Tibial nerve (tissue), 4 donors: Measurements from ENCODE around the gene ZNF79. TPM values are rescaled to one million over a fixed set of nuclear protein-coding genes. Genes with fewer than 3 reads are reported as not detected.

ENCODE experiments used
- DNase-seq, 2 donors: peaks; one replicate each; pipeline ENCODE4 v3.0.0-alpha.2; 2019; ENCODE audit warnings: low spot score in 2 of 2
- H3K27ac ChIP-seq, 4 donors: fragments of 200-600 bp; sonication (generic) in 3 of 4; one replicate each; pipeline ENCODE4 v1.5.1; 2017 to 2019; ENCODE audit warnings: mild to moderate bottlenecking in 1 of 4
- H3K27me3 ChIP-seq, 2 donors: fragments of 200-600 bp; sonication (generic) in 1 of 2; one replicate each; pipeline versions ENCODE4 v1.5.1 to v1.6.0; 2017 to 2019
- H3K36me3 ChIP-seq, 3 donors: fragments of 200-600 bp; sonication (generic); one replicate each; pipeline ENCODE4 v1.5.1; 2018 to 2019
- H3K4me1 ChIP-seq, 4 donors: fragments of 200-600 bp; sonication (generic) in 3 of 4; one replicate each; pipeline ENCODE4 v1.5.1; 2017 to 2019
- H3K4me3 ChIP-seq, 4 donors: fragments of 200-600 bp; sonication (generic) in 3 of 4; one replicate each; pipeline ENCODE4 v1.5.1; 2017 to 2019; ENCODE audit warnings: mild to moderate bottlenecking in 1 of 4, moderate library complexity in 1 of 4
- H3K9me3 ChIP-seq, 4 donors: fragments of 200-600 bp; sonication (generic) in 3 of 4; one replicate each; pipeline ENCODE4 v1.5.1; 2017 to 2019
- EP300 ChIP-seq, 2 donors: sonication (generic); formaldehyde crosslinking; IDR thresholded peaks; one replicate each; pipeline ENCODE4 v1.6.1; 2017; ENCODE audit warnings: antibody characterized with exemption in 2 of 2, mild to moderate bottlenecking in 1 of 2
- POLR2A ChIP-seq, 2 donors: fragments of 450-650 bp; IDR thresholded peaks; one replicate each; pipeline ENCODE4 v1.6.1; 2017; ENCODE audit warnings: antibody characterized with exemption in 2 of 2, mild to moderate bottlenecking in 2 of 2, moderate library complexity in 2 of 2
- WGBS, 2 donors: methylation state at CpG; one replicate each; pipeline ENCODE4 v1.1.5; 2018; 5-methylcytosine and 5-hydroxymethylcytosine counted together
- small RNA-seq: library from RNA; depleted of rRNA; stranded (forward); fragments of <200 nt; gene quantifications from one replicate; pipeline ENCODE3, GENCODE V24; 2016
- total RNA-seq, 4 donors: library from RNA; depleted of rRNA; stranded (reverse); fragments of >200 nt; gene quantifications; one replicate each; pipeline ENCODE4 v1.1.0, GENCODE V29; 2016
- TF ChIP-seq, protein P1 (sequence below), 5 experiments: fragments of 200-600 bp in 3 of 5; fragments of 450-650 bp in 2 of 5; sonication (generic) in 3 of 5; IDR thresholded peaks; one replicate each; pipeline ENCODE4 v1.5.1; 2016 to 2019; ENCODE audit warnings: antibody characterized with exemption in 5 of 5, mild to moderate bottlenecking in 3 of 5, moderate library complexity in 2 of 5

The ZNF79 gene
- total RNA-seq, 4 donors from 2014 or later: 11.6 to 18.0 (median 13.0) TPM

GRCh38 chr9:127492616-127493015 lies 68.4 kb downstream of the ZNF79 start:
- Histone ChIP-seq H3K4me3 (no peak overlapping the region), H3K27me3 (no peaks in the 10 kb centered on the region), H3K4me1 (peaks cover 0 to 12% (median 0%) of the 10 kb centered on the region in 4 donors), H3K27ac (no peak overlapping the region), H3K9me3 (no peaks in the 10 kb centered on the region), H3K36me3 (peaks cover 0 to 96% (median 2%) of the 10 kb centered on the region in 3 donors)
- DNase-seq: no peak
- WGBS, 2 donors: 71 to 82% methylated on average over 14 of the region's 14 CpGs
- TF ChIP-seq EP300 (IDR thresholded peaks at IDR 0.05) (no peak), POLR2A (IDR thresholded peaks at IDR 0.05) (no peak)
- TF ChIP-seq, protein P1, sequence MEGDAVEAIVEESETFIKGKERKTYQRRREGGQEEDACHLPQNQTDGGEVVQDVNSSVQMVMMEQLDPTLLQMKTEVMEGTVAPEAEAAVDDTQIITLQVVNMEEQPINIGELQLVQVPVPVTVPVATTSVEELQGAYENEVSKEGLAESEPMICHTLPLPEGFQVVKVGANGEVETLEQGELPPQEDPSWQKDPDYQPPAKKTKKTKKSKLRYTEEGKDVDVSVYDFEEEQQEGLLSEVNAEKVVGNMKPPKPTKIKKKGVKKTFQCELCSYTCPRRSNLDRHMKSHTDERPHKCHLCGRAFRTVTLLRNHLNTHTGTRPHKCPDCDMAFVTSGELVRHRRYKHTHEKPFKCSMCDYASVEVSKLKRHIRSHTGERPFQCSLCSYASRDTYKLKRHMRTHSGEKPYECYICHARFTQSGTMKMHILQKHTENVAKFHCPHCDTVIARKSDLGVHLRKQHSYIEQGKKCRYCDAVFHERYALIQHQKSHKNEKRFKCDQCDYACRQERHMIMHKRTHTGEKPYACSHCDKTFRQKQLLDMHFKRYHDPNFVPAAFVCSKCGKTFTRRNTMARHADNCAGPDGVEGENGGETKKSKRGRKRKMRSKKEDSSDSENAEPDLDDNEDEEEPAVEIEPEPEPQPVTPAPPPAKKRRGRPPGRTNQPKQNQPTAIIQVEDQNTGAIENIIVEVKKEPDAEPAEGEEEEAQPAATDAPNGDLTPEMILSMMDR (IDR thresholded peaks at IDR 0.05): no peak

DNA sequence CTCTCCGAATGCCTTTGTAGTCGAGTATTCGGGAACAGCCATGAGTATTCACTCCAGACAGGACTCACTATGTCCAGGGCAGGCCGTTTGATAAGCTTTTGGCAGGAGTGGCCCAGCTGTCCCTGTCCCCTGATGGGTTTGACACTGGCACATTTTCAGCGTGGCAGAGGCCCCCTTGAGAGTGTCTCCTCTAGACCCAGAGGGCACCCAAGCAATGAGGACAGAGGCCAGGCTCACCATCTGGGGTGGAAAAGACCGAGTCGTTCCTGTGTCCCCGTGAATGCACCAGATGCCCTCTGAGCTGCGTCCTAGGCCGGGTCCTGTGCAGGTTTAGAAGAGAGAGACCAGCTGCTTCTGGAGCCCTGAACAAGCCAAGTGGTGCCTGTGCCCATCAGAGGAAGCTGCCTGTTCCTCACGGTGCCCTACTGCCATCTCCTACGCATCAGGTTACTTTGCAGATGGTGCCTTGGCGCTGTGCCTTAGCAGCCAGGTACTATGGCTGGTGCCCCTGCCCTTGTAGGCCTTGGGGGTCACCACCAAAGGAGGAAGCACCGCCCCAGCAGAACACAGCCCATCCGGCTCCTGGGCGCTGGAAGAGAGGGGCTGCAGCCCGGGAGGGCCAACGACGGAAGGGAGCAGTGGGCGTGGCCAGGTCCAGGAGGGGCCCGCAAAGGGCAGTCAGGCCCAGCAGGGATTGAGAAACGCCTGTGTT lies 69.6 kb downstream of the ZNF79 start:
- Histone ChIP-seq H3K36me3 (peaks cover 0 to 98% (median 2%) of the 10 kb centered on the region in 3 donors), H3K27me3 (no peaks in the 10 kb centered on the region), H3K27ac (no peak overlapping the region), H3K4me1 (peaks cover 0 to 21% (median 0%) of the 10 kb centered on the region in 4 donors), H3K4me3 (no peak overlapping the region), H3K9me3 (no peaks in the 10 kb centered on the region)
- no peak for TF ChIP-seq POLR2A (IDR thresholded peaks at IDR 0.05)
- TF ChIP-seq, protein P1 (IDR thresholded peaks at IDR 0.05): no peak
- TF ChIP-seq EP300 (IDR thresholded peaks at IDR 0.05): no peak
- no peak for DNase-seq
- WGBS, 2 donors: 79 to 80% methylated on average over 20 to 21 of the region's 22 CpGs

DNA sequence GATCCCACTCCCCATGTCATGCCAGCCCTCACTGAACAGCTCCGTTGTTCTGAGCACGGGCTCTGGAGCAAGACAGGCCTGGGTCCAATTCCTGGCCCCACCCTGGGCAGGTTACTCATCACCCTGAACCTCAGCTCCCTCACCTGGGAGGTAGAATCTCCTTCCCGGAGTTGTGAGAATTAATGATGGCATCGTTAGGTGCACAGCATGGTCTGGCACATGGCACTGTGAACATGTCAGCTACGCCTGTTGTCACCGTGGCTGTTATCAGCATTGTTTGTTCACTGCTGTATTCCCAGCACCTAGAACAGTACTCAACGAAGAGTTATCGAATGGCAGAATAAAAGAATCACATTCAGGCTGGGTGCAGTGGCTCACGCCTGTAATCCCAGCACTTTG lies 70.1 kb downstream of the ZNF79 start:
- DNase-seq: no peak
- H3K27me3 ChIP-seq: no peaks in the 10 kb centered on the region
- no peak overlapping the region for H3K27ac ChIP-seq
- peaks cover 0 to 92% (median 2%) of the 10 kb centered on the region in 3 donors for H3K36me3 ChIP-seq
- H3K4me1 ChIP-seq: peaks cover 0 to 21% (median 0%) of the 10 kb centered on the region in 4 donors
- no peak overlapping the region for H3K4me3 ChIP-seq
- 80 to 86% methylated on average over 9 of the region's 9 CpGs for WGBS, 2 donors
- TF ChIP-seq EP300 (IDR thresholded peaks at IDR 0.05): no peak
- TF ChIP-seq, protein P1 (IDR thresholded peaks at IDR 0.05): no peak
- no peak for TF ChIP-seq POLR2A (IDR thresholded peaks at IDR 0.05)
- H3K9me3 ChIP-seq: no peaks in the 10 kb centered on the region

Small RNA genes within 50 kb of the gene (small RNA-seq; reads per million reads assigned to genes)
- gene RF00019 (not detected), gene SNORA65 (103 reads per million, percentile 96 among the genes with 10 or more reads in this experiment)

Other genes starting within 250 kb of the ZNF79 start
- 10 to 100 TPM; 28.4 to 59.7 (median 39.1) TPM for gene GARNL3, start 159.6 kb upstream of the ZNF79 start, total RNA-seq
- gene SLC2A8, start 27.2 kb upstream of the ZNF79 start, total RNA-seq: 10 to 100 TPM; 30.4 to 46.2 (median 31.7) TPM
- 1,000 to 10,000 TPM; 2,005 to 2,223 (median 2,119) TPM for gene RPL12, start 27.0 kb downstream of the ZNF79 start, total RNA-seq
- gene LRSAM1, start 27.1 kb downstream of the ZNF79 start, total RNA-seq: 10 to 100 TPM; 18.8 to 44.1 (median 28.3) TPM
- 100 to 1,000 TPM in 3 of 4 donors, 10 to 100 TPM in 1; 96.3 to 142 (median 105) TPM for gene STXBP1, start 187.9 kb downstream of the ZNF79 start, total RNA-seq